ENCODE measurements around the gene CDH13. TPM values are rescaled to one million over a fixed set of nuclear protein-coding genes. Genes with fewer than 3 reads are reported as not detected.

CDH13 gene
- polyA plus RNA-seq, 1 donor from 2014 or later: 3.2 TPM

GRCh38 chr16:83842756-83843507, 1216.2 kb downstream of the CDH13 start:
- Histone ChIP-seq H3K27ac (ENCODE audit: low read length) (no peak overlapping the region), H3K9me3 (ENCODE audit: low read length) (no peaks in the 10 kb centered on the region), H3K27me3 (ENCODE audit: insufficient read depth, low read depth, low read length) (no peaks in the 10 kb centered on the region), H3K9me2 (ENCODE audit: insufficient read depth, low read length) (no peaks in the 10 kb centered on the region), H3K36me3 (ENCODE audit: insufficient read depth, low read length) (no peaks in the 10 kb centered on the region), H3K4me3 (ENCODE audit: low read length) (no peak overlapping the region), H2AFZ (ENCODE audit: low read depth, low read length) (no peak overlapping the region), H3K9ac (ENCODE audit: low read length) (peak overlapping the region; percentile 12), H3F3A (ENCODE audit: insufficient read depth, low read length, poor library complexity, severe bottlenecking) (no peaks in the 10 kb centered on the region), H3K79me2 (replicated peaks; ENCODE audit: insufficient read depth, low read length) (no peaks in the 10 kb centered on the region), H3K4me2 (ENCODE audit: low read length) (no peak overlapping the region), H4K20me1 (ENCODE audit: insufficient read depth) (no peaks in the 10 kb centered on the region)
- TF ChIP-seq SMC3 (conservative IDR thresholded peaks at IDR 0.05; ENCODE audit: poor library complexity) (no peak), MXI1 (conservative IDR thresholded peaks at IDR 0.05; ENCODE audit: poor library complexity, severe bottlenecking) (no peak), EZH2 (IDR thresholded peaks at IDR 0.05; ENCODE audit: borderline replicate concordance, insufficient read depth, low read length, poor library complexity, severe bottlenecking) (no peak), TAF1 (IDR thresholded peaks at IDR 0.05; ENCODE audit: low read depth) (no peak), RAD21 (conservative IDR thresholded peaks at IDR 0.05) (no peak), POLR2AphosphoS5 (IDR thresholded peaks at IDR 0.05) (no peak), REST (IDR thresholded peaks at IDR 0.05; ENCODE audit: borderline replicate concordance) (no peak), EP300 (conservative IDR thresholded peaks at IDR 0.05; ENCODE audit: poor library complexity, severe bottlenecking) (no peak)
- TF ChIP-seq, protein P1, sequence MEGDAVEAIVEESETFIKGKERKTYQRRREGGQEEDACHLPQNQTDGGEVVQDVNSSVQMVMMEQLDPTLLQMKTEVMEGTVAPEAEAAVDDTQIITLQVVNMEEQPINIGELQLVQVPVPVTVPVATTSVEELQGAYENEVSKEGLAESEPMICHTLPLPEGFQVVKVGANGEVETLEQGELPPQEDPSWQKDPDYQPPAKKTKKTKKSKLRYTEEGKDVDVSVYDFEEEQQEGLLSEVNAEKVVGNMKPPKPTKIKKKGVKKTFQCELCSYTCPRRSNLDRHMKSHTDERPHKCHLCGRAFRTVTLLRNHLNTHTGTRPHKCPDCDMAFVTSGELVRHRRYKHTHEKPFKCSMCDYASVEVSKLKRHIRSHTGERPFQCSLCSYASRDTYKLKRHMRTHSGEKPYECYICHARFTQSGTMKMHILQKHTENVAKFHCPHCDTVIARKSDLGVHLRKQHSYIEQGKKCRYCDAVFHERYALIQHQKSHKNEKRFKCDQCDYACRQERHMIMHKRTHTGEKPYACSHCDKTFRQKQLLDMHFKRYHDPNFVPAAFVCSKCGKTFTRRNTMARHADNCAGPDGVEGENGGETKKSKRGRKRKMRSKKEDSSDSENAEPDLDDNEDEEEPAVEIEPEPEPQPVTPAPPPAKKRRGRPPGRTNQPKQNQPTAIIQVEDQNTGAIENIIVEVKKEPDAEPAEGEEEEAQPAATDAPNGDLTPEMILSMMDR (IDR thresholded peaks at IDR 0.05; ENCODE audit: poor library complexity, severe bottlenecking): no peak

DNA sequence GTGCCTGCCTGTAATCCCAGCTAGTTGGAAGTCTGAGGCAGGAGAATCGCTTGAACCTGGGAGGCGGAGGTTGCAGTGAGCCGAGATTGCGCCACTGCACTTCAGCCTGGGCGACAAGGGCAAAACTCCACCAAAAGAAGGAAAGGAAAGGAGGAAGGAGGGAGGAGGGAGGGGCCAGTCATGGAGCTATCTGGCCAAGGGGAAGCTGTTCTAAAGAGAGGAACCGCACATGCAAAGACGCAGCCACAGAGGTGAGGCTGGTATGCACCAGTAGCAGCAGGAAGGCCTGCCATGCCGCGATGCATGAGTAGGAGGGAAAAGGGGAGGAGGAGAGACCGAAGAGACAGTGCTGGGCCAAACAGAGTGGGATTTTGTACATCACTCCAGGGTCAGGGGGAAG, 1216.9 kb downstream of the CDH13 start:
- no peak overlapping the region for H2AFZ ChIP-seq (ENCODE audit: low read depth, low read length)
- no peak for TF ChIP-seq MXI1 (conservative IDR thresholded peaks at IDR 0.05; ENCODE audit: poor library complexity, severe bottlenecking)
- no peak for TF ChIP-seq SMC3 (conservative IDR thresholded peaks at IDR 0.05; ENCODE audit: poor library complexity)
- TF ChIP-seq, protein P1 (IDR thresholded peaks at IDR 0.05; ENCODE audit: poor library complexity, severe bottlenecking): no peak
- TF ChIP-seq REST (IDR thresholded peaks at IDR 0.05; ENCODE audit: borderline replicate concordance): no peak
- TF ChIP-seq POLR2AphosphoS5 (IDR thresholded peaks at IDR 0.05): no peak
- TF ChIP-seq EZH2 (IDR thresholded peaks at IDR 0.05; ENCODE audit: borderline replicate concordance, insufficient read depth, low read length, poor library complexity, severe bottlenecking): no peak
- TF ChIP-seq EP300 (conservative IDR thresholded peaks at IDR 0.05; ENCODE audit: poor library complexity, severe bottlenecking): no peak
- no peak for TF ChIP-seq RAD21 (conservative IDR thresholded peaks at IDR 0.05)
- TF ChIP-seq TAF1 (IDR thresholded peaks at IDR 0.05; ENCODE audit: low read depth): no peak
- no peak overlapping the region for H3K9ac ChIP-seq (ENCODE audit: low read length)
- no peaks in the 10 kb centered on the region for H3K79me2 ChIP-seq (replicated peaks; ENCODE audit: insufficient read depth, low read length)
- H3K9me3 ChIP-seq (ENCODE audit: low read length): no peaks in the 10 kb centered on the region
- H3K27me3 ChIP-seq (ENCODE audit: insufficient read depth, low read depth, low read length): no peaks in the 10 kb centered on the region
- no peaks in the 10 kb centered on the region for H3K9me2 ChIP-seq (ENCODE audit: insufficient read depth, low read length)
- H3F3A ChIP-seq (ENCODE audit: insufficient read depth, low read length, poor library complexity, severe bottlenecking): no peaks in the 10 kb centered on the region
- no peak overlapping the region for H3K27ac ChIP-seq (ENCODE audit: low read length)
- H4K20me1 ChIP-seq (ENCODE audit: insufficient read depth): no peaks in the 10 kb centered on the region
- no peaks in the 10 kb centered on the region for H3K36me3 ChIP-seq (ENCODE audit: insufficient read depth, low read length)
- H3K4me2 ChIP-seq (ENCODE audit: low read length): no peak overlapping the region
- no peak overlapping the region for H3K4me3 ChIP-seq (ENCODE audit: low read length)

All from neural cell (in vitro differentiated cells).